CD4-positive, alpha-beta T cell treated with Interferon alpha-2 for 1 hour (primary cell): ENCODE data around the gene ERI3.
"Not testable (repeated sequence)": the region's sequence is repeated elsewhere in the genome, so short reads cannot be mapped to it uniquely, and the experiment has no call there.

Source experiments
- DNase-seq, 2 donors: peaks; one replicate each; pipeline ENCODE4 v3.0.0-alpha.2; 2020 to 2022

ERI3 gene

GRCh38 chr1:44229435-44230167 is 125.5 kb downstream of the ERI3 start:
- no peak for DNase-seq

- no peak for DNase-seq
Measured at GRCh38 chr1:44228218-44228617, 126.8 kb downstream of the ERI3 start.

- DNase-seq: peak in 1 of 2 donors; percentile 17
Measured at GRCh38 chr1:44227211-44227610, 127.8 kb downstream of the ERI3 start.

- no peak for DNase-seq
Measured at GRCh38 chr1:44225761-44226160, 129.3 kb downstream of the ERI3 start.

GRCh38 chr1:44223187-44223610 is 131.9 kb downstream of the ERI3 start:
- DNase-seq: no peak

- DNase-seq: no peak
Measured at GRCh38 chr1:44222397-44223186, 132.5 kb downstream of the ERI3 start.

GRCh38 chr1:44221769-44222168 is 133.3 kb downstream of the ERI3 start:
- no peak for DNase-seq

GRCh38 chr1:44220755-44221154 is 134.3 kb downstream of the ERI3 start:
- no peak for DNase-seq

- DNase-seq: no peak
Measured at GRCh38 chr1:44220001-44220751, 134.9 kb downstream of the ERI3 start.

GRCh38 chr1:44219301-44219626 is 135.8 kb downstream of the ERI3 start:
- no peak for DNase-seq

- no peak for DNase-seq
Measured at GRCh38 chr1:44218503-44219300, 136.4 kb downstream of the ERI3 start.

- peak; percentile 63 to 71 for DNase-seq
Measured at GRCh38 chr1:44217809-44218410, 137.1 kb downstream of the ERI3 start.

- peak; percentile 81 to 90 for DNase-seq
Measured at GRCh38 chr1:44213222-44214112, 141.6 kb downstream of the ERI3 start, which contains the start of gene DMAP1. DMAP1 (plus strand) TSS chr1:44213471; CDS start chr1:44213754, 283 bp downstream.

- DNase-seq: peak; percentile 20 to 60
Measured at GRCh38 chr1:44212355-44213221, 142.5 kb downstream of the ERI3 start.

- no peak for DNase-seq
Measured at GRCh38 chr1:44210595-44210994, 144.5 kb downstream of the ERI3 start.

- DNase-seq: no peak
Measured at GRCh38 chr1:44208226-44208625, 146.8 kb downstream of the ERI3 start.

GRCh38 chr1:44206545-44206944 is 148.5 kb downstream of the ERI3 start:
- not testable (repeated sequence) for DNase-seq

- DNase-seq: no peak
Measured at GRCh38 chr1:44200336-44200735, 154.7 kb downstream of the ERI3 start.

- DNase-seq: no peak
Measured at GRCh38 chr1:44174630-44175029, 180.4 kb downstream of the ERI3 start.
